ENCODE data around the gene CEP135. TPM values are rescaled to one million over a fixed set of nuclear protein-coding genes. Genes with fewer than 3 reads are reported as not detected.

CEP135 gene
- total and polyA plus RNA-seq, 11 donors: 1.4 to 6.3 (median 2.4) TPM

DNA sequence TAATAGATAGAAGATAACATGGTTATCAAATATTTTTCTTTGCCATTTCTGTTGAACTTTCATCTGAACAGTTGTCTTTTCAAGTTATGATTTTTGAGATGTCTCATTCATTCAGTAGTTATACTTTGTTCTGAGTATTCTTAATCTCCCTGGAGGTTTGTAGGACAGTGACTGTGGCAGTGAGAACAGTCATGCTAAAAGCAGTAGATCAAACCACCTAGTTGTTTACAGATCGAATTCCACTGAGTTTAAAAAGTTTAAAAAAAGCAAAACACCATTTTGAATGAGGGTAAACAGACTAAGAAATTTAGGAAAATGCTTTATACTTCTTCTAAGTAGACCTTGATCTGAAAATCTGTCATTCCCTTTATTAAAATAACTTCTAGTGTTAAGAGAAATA, 107.2 kb downstream of the CEP135 start:
- Histone ChIP-seq H3K4me3 (no peak overlapping the region), H3K36me3 (no peaks in the 10 kb centered on the region), H3K9me3 (no peaks in the 10 kb centered on the region), H3K27ac (no peak overlapping the region), H3K27me3 (peaks cover 0 to 66% (median 15%) of the 10 kb centered on the region in 9 donors), H3K4me1 (no peaks in the 10 kb centered on the region)
- no peak for ATAC-seq
- intact Hi-C loops (cut with DNase I): loop anchor here in 1 of 10 donors (10.0 kb wide), 1 partner anchor 249 kb away; no protein-coding TSS in a partner anchor
- DNase-seq: no peak
- TF ChIP-seq POLR2A (IDR thresholded peaks at IDR 0.05): no peak
- TF ChIP-seq, protein P1, sequence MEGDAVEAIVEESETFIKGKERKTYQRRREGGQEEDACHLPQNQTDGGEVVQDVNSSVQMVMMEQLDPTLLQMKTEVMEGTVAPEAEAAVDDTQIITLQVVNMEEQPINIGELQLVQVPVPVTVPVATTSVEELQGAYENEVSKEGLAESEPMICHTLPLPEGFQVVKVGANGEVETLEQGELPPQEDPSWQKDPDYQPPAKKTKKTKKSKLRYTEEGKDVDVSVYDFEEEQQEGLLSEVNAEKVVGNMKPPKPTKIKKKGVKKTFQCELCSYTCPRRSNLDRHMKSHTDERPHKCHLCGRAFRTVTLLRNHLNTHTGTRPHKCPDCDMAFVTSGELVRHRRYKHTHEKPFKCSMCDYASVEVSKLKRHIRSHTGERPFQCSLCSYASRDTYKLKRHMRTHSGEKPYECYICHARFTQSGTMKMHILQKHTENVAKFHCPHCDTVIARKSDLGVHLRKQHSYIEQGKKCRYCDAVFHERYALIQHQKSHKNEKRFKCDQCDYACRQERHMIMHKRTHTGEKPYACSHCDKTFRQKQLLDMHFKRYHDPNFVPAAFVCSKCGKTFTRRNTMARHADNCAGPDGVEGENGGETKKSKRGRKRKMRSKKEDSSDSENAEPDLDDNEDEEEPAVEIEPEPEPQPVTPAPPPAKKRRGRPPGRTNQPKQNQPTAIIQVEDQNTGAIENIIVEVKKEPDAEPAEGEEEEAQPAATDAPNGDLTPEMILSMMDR (IDR thresholded peaks at IDR 0.05): no peak
- 67 to 76% (median 72%) methylated on average over 1 of the region's 1 CpG for WGBS, 4 donors

- H3K27me3 ChIP-seq: peaks cover 0 to 40% (median 5%) of the 10 kb centered on the region in 9 donors
These were observed 109.8 kb downstream of the CEP135 start for GRCh38 chr4:56058555-56058954.

DNA sequence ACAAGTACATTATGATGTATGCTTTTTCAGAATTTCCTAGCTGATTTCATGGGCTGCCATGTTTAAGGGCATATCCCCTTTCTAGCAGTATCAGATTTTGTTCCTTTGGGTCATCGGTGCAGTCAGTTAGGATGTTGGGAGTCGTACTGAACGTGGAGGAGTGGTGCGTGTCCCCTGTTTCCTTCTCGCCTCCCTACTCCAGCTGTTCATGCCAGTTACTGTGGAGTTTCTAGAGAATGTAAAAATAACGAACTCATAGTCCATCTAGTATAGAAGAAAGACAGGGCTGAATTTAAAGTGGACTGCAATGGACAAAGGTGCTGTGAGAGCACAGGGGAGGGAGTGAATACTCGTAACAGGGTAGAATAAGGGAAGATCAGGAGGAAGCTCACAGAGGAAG, 111.3 kb downstream of the CEP135 start:
- intact Hi-C loops (cut with DNase I): loop anchor here in 1 of 10 donors (10.0 kb wide), 1 partner anchor 235 kb away; no protein-coding TSS in a partner anchor
- TF ChIP-seq, protein P1 (IDR thresholded peaks at IDR 0.05): no peak
- TF ChIP-seq POLR2A (IDR thresholded peaks at IDR 0.05): no peak
- Histone ChIP-seq H3K27ac (no peak overlapping the region), H3K4me3 (no peak overlapping the region), H3K9me3 (no peaks in the 10 kb centered on the region), H3K4me1 (no peaks in the 10 kb centered on the region), H3K27me3 (peaks cover 0 to 29% (median 0%) of the 10 kb centered on the region in 9 donors), H3K36me3 (no peaks in the 10 kb centered on the region)
- 80 to 86% (median 82%) methylated on average over 7 of the region's 7 CpGs for WGBS, 4 donors
- no peak for ATAC-seq
- no peak for DNase-seq

More at GRCh38 chr4:56058555-56058954, 109.8 kb downstream of the CEP135 start:
- Histone ChIP-seq H3K27ac (no peak overlapping the region), H3K4me3 (no peak overlapping the region), H3K36me3 (no peaks in the 10 kb centered on the region), H3K9me3 (no peaks in the 10 kb centered on the region), H3K4me1 (no peaks in the 10 kb centered on the region)
- TF ChIP-seq, protein P1 (IDR thresholded peaks at IDR 0.05): no peak
- no peak for TF ChIP-seq POLR2A (IDR thresholded peaks at IDR 0.05)
- 90 to 97% (median 96%) methylated on average over 2 of the region's 2 CpGs for WGBS, 4 donors
- DNase-seq (no peak), ATAC-seq (no peak)
- intact Hi-C loops (cut with DNase I): loop anchor here in 1 of 10 donors (10.0 kb wide), 1 partner anchor 246 kb away; no protein-coding TSS in a partner anchor

- WGBS, 4 donors: 84 to 88% (median 85%) methylated on average over 3 of the region's 3 CpGs
- ATAC-seq: no peak
- no peaks in the 10 kb centered on the region for H3K4me1 ChIP-seq
These were observed 113.4 kb downstream of the CEP135 start for GRCh38 chr4:56062106-56062505.

More at GRCh38 chr4:56062106-56062505, 113.4 kb downstream of the CEP135 start:
- Histone ChIP-seq H3K9me3 (no peaks in the 10 kb centered on the region), H3K4me3 (no peak overlapping the region), H3K27ac (no peak overlapping the region), H3K36me3 (no peaks in the 10 kb centered on the region), H3K27me3 (peaks cover 0 to 9% (median 0%) of the 10 kb centered on the region in 9 donors)
- DNase-seq: no peak
- intact Hi-C loops (cut with DNase I): loop anchor here in 1 of 10 donors (10.0 kb wide), 1 partner anchor 233 kb away; no protein-coding TSS in a partner anchor
- TF ChIP-seq, protein P1 (IDR thresholded peaks at IDR 0.05): no peak
- no peak for TF ChIP-seq POLR2A (IDR thresholded peaks at IDR 0.05)
